GM19240 (cell line): ENCODE measurements around the gene ITPR1.

Experiments used
- DNase-seq: peaks from one replicate; pipeline ENCODE4 v3.0.0; 2011; ENCODE audit warnings: low spot score; ENCODE audit not compliant: insufficient read length

ITPR1 gene

GRCh38 chr3:4741106-4741403 lies 247.9 kb downstream of the ITPR1 start:
- DNase-seq: no peak

DNA sequence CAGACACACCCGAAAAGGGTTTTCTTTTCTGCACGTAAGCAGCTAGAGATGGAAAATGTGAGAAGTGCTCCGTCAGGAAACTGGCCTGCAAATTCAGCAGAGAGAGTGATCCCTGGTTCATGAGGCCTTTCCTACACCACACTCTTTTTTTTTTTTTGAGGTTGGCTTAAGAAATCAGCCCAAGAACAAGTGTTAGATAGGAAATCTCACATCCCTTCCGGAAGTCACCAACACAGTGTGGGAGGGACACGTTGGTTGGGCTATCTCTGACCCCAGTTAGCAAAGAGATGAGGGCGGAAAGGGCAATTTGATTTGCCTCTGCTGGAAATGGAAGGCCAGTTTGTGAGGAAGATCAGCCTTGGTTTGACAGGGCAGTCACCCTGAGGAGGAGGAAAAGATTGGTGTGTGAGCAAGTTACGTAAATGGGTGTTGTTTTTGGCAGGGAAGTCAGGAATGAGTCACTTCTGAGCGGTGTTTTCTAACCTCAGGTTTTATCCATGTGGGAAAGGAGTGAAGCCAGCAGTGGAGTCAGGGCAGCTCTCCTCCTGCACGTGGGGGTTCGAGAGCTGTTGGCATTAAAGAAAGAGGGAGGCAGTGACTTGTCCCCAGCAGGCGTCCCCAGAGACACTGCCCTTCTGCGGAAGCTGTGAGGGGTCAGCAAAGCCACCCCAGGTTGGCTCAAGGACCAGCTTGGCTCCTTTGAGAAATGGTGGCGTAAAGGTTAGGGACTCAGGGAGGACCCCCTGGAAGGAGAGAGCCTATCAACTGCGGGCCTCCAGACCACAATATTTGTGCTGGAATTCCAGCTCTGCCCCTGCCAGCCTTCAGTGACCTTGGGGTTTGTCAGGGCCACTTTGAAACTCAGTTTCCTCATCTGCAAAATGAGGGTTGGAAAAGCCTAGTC lies 248.5 kb downstream of the ITPR1 start:
- no peak for DNase-seq

DNA sequence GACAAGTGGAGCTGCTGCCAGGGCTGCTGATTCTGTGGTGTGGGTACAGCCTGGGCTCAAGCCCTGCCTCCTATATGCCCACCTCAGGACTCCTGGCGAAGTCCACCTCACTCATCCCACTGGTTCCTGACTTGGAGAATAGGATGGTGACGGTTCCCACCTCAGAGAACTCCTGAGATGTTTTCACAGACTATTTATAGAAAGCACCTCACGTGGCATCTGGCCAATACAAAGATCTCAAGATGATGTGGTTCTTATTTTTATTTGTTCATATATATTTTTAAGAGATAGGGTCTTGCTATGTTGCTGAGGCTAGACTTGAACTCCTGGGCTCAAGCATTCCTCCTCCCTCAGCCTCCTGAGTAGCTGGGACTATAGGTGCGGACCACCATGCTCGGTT lies 249.2 kb downstream of the ITPR1 start:
- no peak for DNase-seq

GRCh38 chr3:4743371-4743770 lies 250.2 kb downstream of the ITPR1 start:
- no peak for DNase-seq

GRCh38 chr3:4744405-4745234 lies 251.5 kb downstream of the ITPR1 start:
- DNase-seq: no peak

DNA sequence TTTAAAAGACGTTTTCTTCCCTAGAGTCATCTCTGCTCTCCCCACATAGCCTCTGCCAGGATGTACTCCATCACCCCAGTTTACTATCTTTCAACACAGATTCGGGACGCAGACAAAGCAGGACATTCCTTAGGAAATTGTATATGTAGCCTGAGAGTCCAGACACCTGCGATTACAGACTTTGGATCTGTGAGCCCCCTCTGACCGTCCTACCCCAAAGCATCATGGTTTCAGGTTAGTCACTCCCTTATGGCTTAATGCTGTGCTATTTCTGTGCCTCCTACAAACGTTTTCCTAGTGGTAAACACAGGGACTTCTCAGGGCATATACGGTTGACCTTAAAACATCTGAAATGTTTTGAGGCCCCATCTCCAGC lies 252.1 kb downstream of the ITPR1 start:
- no peak for DNase-seq

DNA sequence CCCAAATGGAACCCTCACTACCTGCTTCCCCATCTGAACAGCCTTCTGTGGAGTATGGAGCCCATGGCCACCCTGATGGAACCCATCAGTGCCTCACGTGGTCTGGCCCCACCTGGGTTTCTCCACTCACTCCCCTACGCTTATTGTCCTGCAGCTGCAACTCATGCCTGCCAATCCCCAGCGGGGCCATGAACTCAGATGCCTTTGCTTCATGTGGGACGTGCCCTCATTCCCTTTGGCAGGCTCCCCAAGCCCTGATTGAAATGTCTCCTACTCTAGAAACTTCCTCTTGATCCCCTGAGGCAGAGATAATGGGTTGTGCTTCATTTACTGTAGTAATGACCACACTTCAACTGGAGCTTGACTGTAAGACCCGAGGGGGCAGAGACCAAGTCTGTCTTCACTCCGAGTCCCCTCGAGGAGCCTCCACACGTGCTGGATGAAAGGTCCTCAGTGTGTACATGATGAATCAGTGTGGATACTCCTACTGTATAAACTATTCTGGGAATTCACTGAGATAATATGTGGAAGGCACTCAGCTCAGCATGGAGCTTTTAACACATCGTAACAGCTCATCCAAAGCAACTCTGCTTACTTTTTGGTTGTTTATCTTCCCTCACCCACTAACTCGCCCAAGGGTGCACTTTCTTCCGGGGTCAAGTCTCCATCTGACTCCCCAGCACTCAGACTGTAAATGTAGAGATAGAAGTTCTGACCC lies 253.3 kb downstream of the ITPR1 start:
- DNase-seq: no peak

GRCh38 chr3:4748127-4748526 lies 255.0 kb downstream of the ITPR1 start:
- DNase-seq: no peak

DNA sequence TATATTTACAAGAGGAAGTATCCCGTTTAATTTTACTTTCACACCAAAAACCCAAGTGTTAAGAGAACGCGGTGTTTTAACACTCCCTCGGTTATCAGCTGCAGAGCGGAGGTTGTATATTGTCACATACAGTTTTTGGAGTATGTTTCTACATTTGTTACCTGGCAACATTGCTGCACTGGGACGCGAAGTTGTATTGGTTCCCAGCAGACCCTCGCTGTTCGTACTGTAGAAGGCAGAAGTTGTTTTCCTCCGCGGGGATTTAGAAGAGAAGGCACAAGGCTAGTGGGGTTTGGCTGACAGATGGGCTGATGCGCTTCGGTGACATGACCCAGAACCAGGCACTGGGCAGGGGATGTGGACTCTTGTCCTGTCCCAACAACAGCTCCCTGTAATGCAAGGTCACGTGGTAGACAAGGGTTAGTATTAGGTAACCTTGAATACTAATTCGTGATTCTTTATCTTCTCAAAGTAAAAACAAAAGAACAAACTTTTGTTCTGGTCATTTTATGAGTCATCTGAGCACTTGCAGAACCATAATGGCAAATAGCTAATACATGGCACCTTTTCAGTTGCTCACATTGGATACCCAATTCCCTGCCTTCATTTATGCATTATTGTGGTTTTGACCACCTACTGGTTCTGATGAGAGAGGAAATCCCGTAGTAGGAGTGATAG lies 255.7 kb downstream of the ITPR1 start:
- no peak for DNase-seq

- no peak for DNase-seq
These were observed 256.4 kb downstream of the ITPR1 start for GRCh38 chr3:4749567-4750002.

DNA sequence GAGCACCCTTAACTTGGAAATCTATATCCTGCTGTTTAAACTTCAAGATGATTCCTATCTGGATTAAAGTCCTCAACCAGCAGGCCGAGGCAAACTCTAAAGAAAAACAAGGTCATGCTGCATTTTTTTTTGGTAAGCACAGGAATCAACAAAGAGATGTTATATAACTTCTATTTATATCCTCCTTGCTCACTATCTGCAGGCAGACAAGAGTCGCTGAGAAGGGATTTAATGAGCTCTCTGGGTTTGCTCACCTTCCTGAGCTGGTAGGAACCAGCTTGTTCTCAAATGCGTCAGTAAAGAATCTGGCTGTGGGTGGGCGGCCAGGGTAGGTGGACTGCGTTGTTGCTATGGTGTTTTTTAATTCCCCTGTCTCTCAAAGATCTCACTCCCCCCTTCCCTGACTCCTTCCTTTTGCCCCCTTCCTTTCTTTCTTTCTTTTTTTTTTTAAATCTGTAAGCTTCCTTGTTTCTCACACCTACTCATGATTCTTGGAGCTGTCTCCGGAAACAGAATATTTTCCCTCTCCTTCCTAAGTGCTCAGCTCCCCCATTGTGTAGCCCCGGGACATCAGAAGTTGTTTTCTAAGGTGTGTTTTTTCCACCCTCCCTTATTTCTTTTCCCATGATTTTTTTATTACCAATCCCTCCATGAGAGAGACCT lies 257.3 kb downstream of the ITPR1 start:
- DNase-seq: no peak

- DNase-seq: no peak
These were observed 257.9 kb downstream of the ITPR1 start for GRCh38 chr3:4751029-4751501.

DNA sequence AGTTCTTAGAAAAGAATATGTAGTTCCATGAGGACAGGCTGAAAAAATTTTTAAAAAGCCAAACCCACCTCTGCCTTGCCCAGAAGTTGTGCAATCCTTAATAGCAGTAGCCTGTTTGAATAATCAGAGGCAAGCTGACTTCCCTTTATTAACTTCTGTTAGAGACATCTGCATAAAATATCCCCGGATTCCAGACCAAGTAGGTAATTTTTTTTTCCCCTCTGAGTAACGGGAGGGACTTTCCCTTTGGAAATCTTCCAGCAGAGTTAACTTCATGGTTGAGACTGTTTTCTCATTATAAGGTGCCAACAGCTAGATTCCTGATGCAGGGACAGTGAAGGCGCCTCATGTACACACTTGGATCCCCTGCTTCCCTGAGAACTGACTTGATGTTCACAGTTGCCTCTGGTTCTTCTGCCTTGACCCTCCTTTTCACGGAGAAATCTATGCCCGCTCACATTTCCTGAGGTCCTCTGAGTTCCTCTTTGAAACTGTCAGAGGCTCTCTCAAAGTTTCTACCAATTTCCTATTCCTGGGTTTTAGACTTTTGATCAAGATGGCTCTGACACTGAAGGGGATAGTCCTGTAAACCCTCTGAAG lies 258.5 kb downstream of the ITPR1 start:
- no peak for DNase-seq

DNA sequence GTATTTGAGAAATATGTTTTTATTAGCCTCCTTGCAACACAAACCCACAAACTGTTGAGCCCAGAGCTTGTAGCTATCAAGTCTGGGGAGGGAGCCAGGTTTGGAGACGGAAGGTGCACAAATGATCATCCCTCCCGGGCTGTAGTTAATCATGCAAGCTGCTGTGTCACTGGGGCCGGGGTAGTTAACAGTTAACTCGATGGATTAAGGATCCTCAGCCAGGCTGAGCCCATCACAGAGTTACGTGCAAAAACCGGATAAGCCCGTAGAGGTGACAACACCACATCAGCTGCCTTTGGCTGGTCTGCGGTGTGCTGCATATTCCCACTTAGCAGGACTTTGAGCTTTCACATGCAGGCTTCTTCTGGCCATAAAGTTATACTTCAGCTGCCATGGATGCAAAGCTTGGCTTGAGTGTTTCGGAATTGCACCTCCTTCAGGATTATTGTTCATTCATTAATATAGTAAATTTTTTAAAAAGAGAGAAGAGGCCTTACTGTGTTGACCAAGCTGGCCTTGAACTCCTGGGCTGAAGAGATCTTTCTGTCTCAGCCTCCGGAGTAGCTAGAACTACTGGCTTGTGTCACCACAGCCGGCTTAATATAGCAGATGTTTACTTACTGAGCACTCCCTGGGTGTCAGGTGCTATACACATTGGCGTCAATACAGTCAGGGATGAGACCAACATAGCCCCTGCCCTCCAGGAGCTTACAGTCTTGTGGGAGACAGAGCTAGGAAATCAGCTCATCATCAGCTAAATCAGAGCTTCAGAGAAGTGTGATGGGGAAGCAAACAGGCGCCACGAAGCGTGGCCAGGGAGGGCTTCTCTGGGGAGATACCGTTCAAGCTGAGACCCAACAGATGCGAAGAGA lies 259.3 kb downstream of the ITPR1 start:
- DNase-seq: no peak

DNA sequence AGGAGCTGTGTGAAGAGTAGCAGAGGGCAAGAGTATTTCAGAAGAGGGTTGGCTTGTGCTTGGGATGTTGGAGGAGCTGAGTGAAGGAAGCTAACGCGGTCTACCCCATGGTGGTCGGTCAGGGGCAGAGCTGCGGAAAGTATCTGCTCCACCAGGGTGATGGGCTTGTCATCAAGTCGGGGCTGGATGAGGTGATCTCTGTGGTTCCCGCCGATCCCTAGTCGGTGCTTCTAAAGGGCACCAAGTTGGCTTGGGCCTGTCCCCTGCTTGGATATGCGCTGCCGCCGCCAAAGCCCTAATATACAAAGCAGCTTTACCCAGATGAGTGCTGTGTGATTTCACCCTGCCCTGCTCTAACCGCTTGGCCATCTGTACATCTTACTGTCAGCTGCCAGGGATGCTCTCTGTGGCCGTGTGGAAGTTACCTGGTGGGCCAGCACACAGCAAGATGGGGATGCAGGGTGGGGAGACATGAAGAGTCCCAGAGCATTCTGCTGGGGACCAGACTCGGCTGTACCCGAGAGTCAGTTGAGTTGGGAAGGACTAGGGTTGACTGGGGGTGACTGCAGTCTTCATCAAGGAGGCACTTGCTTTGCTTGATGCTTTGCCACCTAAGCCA lies 260.0 kb downstream of the ITPR1 start:
- DNase-seq: no peak

- DNase-seq: peak; percentile 64
These were observed 261.3 kb downstream of the ITPR1 start for GRCh38 chr3:4754180-4755086.

DNA sequence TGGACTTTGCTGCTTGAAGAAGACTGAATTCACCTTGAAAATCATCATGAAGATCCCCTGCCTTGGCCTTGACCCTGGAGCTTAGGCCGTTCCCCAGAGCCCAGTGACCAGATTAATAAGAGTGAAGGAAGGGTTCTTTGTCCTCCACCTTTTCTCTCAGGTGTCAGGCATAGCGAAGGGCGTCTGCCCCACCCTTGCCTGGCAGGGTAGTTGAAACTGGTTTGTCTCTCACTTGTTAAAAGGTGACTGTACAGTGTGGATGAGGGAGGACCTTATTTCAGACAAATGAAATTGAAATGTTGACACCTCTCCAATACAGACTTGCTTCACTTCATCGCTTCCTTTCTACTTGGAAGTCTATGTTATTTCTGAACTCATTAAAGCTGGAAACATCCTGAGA lies 262.4 kb downstream of the ITPR1 start:
- no peak for DNase-seq
